Neural cell (in vitro differentiated cells): ENCODE data around the gene RTP5. TPM values are rescaled to one million over a fixed set of nuclear protein-coding genes. Genes with fewer than 3 reads are reported as not detected.

Experiments used
- H2AFZ ChIP-seq: fragments of 200-600, 300-800 bp; sonication (generic), shearing (Covaris generic); 2 replicates; pipeline ENCODE4 v1.6.0; 2014; ENCODE audit warnings: low read depth, mild to moderate bottlenecking, antibody characterized with exemption, low read length, moderate library complexity
- H3F3A ChIP-seq: fragments of 200-600 bp; shearing (Covaris generic); 2 replicates; pipeline ENCODE4 v1.6.1; 2016; ENCODE audit warnings: mild to moderate bottlenecking, moderate library complexity, mixed read lengths, antibody characterized with exemption, low read length; ENCODE audit not compliant: insufficient read depth, poor library complexity, severe bottlenecking
- H3K27ac ChIP-seq: fragments of 200-600, 300-800 bp; sonication (generic), shearing (Covaris generic); 2 replicates; pipeline ENCODE4 v1.5.1; 2014; ENCODE audit warnings: mild to moderate bottlenecking, low read length, moderate library complexity
- H3K27me3 ChIP-seq: fragments of 300-800, 200-600 bp; sonication (generic), shearing (Covaris generic); 2 replicates; pipeline ENCODE4 v1.6.0; 2014; ENCODE audit warnings: mild to moderate bottlenecking, low read depth, low read length, moderate library complexity; ENCODE audit not compliant: insufficient read depth
- H3K36me3 ChIP-seq: fragments of 300-800, 200-600 bp; sonication (generic), shearing (Covaris generic); 2 replicates; pipeline ENCODE4 v1.5.1; 2014; ENCODE audit warnings: mild to moderate bottlenecking, antibody characterized with exemption, low read length, moderate library complexity; ENCODE audit not compliant: insufficient read depth
- H3K4me2 ChIP-seq: fragments of 300-800, 200-600 bp; sonication (generic), shearing (Covaris generic); 2 replicates; pipeline ENCODE4 v1.6.0; 2014; ENCODE audit warnings: mild to moderate bottlenecking, low read length
- H3K4me3 ChIP-seq: fragments of 300-800, 200-600 bp; sonication (generic), shearing (Covaris generic); 2 replicates; pipeline ENCODE4 v1.5.1; 2014; ENCODE audit warnings: mild to moderate bottlenecking, low read length, moderate library complexity
- H3K79me2 ChIP-seq: fragments of 200-600 bp; shearing (Covaris generic); replicated peaks from 2 replicates; pipeline ENCODE4 v1.6.0; 2014; ENCODE audit warnings: mild to moderate bottlenecking, low read length, moderate library complexity; ENCODE audit not compliant: insufficient read depth
- H3K9ac ChIP-seq: fragments of 300-800, 200-600 bp; sonication (generic), shearing (Covaris generic); 2 replicates; pipeline ENCODE4 v1.6.1; 2016; ENCODE audit warnings: mild to moderate bottlenecking, low read length, mixed read lengths
- H3K9me2 ChIP-seq: fragments of 200-600 bp; shearing (Covaris generic); 2 replicates; pipeline ENCODE4 v1.6.1; 2016; ENCODE audit warnings: mild to moderate bottlenecking, low read length, mixed read lengths; ENCODE audit not compliant: insufficient read depth
- H3K9me3 ChIP-seq: fragments of 200-600, 300-800 bp; sonication (generic), shearing (Covaris generic); 2 replicates; pipeline ENCODE4 v1.6.1; 2016; ENCODE audit warnings: mild to moderate bottlenecking, mixed run types, low read length, moderate library complexity, mixed read lengths
- H4K20me1 ChIP-seq: fragments of 200-600 bp; shearing (Covaris generic); 2 replicates; pipeline ENCODE4 v1.6.1; 2016; ENCODE audit warnings: mild to moderate bottlenecking, mixed run types; ENCODE audit not compliant: insufficient read depth
- CTCF ChIP-seq: fragments of 450-650 bp; IDR thresholded peaks from 2 replicates; pipeline ENCODE4 v1.5.1; 2014; ENCODE audit warnings: antibody characterized with exemption, mild to moderate bottlenecking, moderate library complexity; ENCODE audit not compliant: poor library complexity, severe bottlenecking
- EP300 ChIP-seq: fragments of 450-650 bp; conservative IDR thresholded peaks from 2 replicates; pipeline ENCODE4 v1.6.1; 2014; ENCODE audit warnings: antibody characterized with exemption, mild to moderate bottlenecking, moderate library complexity; ENCODE audit not compliant: poor library complexity, severe bottlenecking
- MXI1 ChIP-seq: fragments of 450-650 bp; conservative IDR thresholded peaks from 2 replicates; pipeline ENCODE4 v1.6.1; 2014; ENCODE audit warnings: antibody characterized with exemption, mild to moderate bottlenecking; ENCODE audit not compliant: poor library complexity, severe bottlenecking
- POLR2AphosphoS5 ChIP-seq: IDR thresholded peaks from 2 replicates; pipeline ENCODE4 v1.6.1; 2012
- RAD21 ChIP-seq: fragments of 450-650 bp; conservative IDR thresholded peaks from 2 replicates; pipeline ENCODE4 v1.6.1; 2014; ENCODE audit warnings: antibody characterized with exemption, mild to moderate bottlenecking, moderate library complexity
- REST ChIP-seq: IDR thresholded peaks from 2 replicates; pipeline ENCODE4 v1.6.1; 2012; ENCODE audit warnings: borderline replicate concordance
- TAF1 ChIP-seq: IDR thresholded peaks from 2 replicates; pipeline ENCODE4 v1.6.1; 2012; ENCODE audit warnings: low read depth
- polyA plus RNA-seq: library from polyadenylated mRNA; depleted of rRNA; stranded (reverse); fragments of >200 nt; gene quantifications from 2 replicates; pipeline ENCODE4 v1.2.3, GENCODE V29; 2014

The RTP5 gene
- polyA plus RNA-seq, 1 donor from 2014 or later: 1.8 TPM

- Histone ChIP-seq H4K20me1 (no peaks in the 10 kb centered on the region), H3F3A (no peaks in the 10 kb centered on the region), H3K27me3 (no peaks in the 10 kb centered on the region), H3K4me2 (no peak overlapping the region), H3K9me3 (no peaks in the 10 kb centered on the region), H3K4me3 (no peak overlapping the region), H3K27ac (peak overlapping the region; percentile 63), H2AFZ (peak overlapping the region; percentile 24), H3K36me3 (no peaks in the 10 kb centered on the region), H3K9ac (peak overlapping the region; percentile 47), H3K9me2 (no peaks in the 10 kb centered on the region), H3K79me2 (no peaks in the 10 kb centered on the region)
- TF ChIP-seq EP300 (no peak), POLR2AphosphoS5 (peak; percentile 11), CTCF (peak; percentile 48), RAD21 (peak; percentile 18)
These were observed 9.9 kb upstream of the RTP5 start for GRCh38 chr2:241859436-241860183.

- H3K36me3 ChIP-seq: no peaks in the 10 kb centered on the region
- no peaks in the 10 kb centered on the region for H3K9me2 ChIP-seq
- H3K27ac ChIP-seq: peak overlapping the region; percentile 63
- TF ChIP-seq TAF1 (no peak), POLR2AphosphoS5 (no peak), MXI1 (no peak), REST (no peak), CTCF (no peak)
- peak overlapping the region; percentile 3 for H2AFZ ChIP-seq
- H3K4me3 ChIP-seq: no peak overlapping the region
- H3K9me3 ChIP-seq: no peaks in the 10 kb centered on the region
- no peaks in the 10 kb centered on the region for H3K27me3 ChIP-seq
- H3K9ac ChIP-seq: peak overlapping the region; percentile 47
- no peaks in the 10 kb centered on the region for H4K20me1 ChIP-seq
- no peaks in the 10 kb centered on the region for H3K79me2 ChIP-seq
- H3K4me2 ChIP-seq: no peak overlapping the region
- H3F3A ChIP-seq: no peaks in the 10 kb centered on the region
These were observed 9.1 kb upstream of the RTP5 start for GRCh38 chr2:241860184-241861078.
